ENCODE results near the gene DNMT3A. TPM values are rescaled to one million over a fixed set of nuclear protein-coding genes. Genes with fewer than 3 reads are reported as not detected.

Gene DNMT3A
- total and polyA plus RNA-seq, 2 of the 8 experiments (the other 6 are each of a cell fraction or from before 2014, with no cell fraction given) = 33.6 to 178 TPM

GRCh38 chr2:25369876-25370275 lies 28.2 kb upstream of the DNMT3A start:
- Histone ChIP-seq H4K5ac (ENCODE audit: insufficient read length, low read depth, low read length) (no peak overlapping the region), H4K8ac (ENCODE audit: extremely low read depth, insufficient read depth, low read length) (no peak overlapping the region), H3K18ac (ENCODE audit: extremely low read depth, low read length) (no peak overlapping the region), H2BK120ac (replicated peaks; ENCODE audit: low read depth, low read length) (no peak overlapping the region), H3K79me2 (ENCODE audit: control insufficient read depth in 1 of 2, insufficient read depth in 2 of 2, low read length in 2 of 2) (no peaks in the 10 kb centered on the region), H3K23ac (ENCODE audit: insufficient read length) (no peak overlapping the region), H3K4me2 (ENCODE audit: insufficient read depth in 1 of 2, low read depth in 2 of 2, low read length in 2 of 2) (no peak overlapping the region), H3K56ac (replicated peaks; ENCODE audit: insufficient read length, low read depth, low read length) (no peak overlapping the region), H2BK12ac (ENCODE audit: low read depth, low read length) (no peak overlapping the region), H3K4me3 (ENCODE audit: extremely low read depth in 1 of 4, insufficient read depth in 2 of 4, low read depth in 3 of 4, low read length in 4 of 4) (no peak overlapping the region), H2BK15ac (ENCODE audit: low read length) (no peak overlapping the region), H4K20me1 (replicated peaks in 1 of 2; ENCODE audit: control insufficient read depth in 1 of 2, insufficient read depth in 2 of 2, low read length in 2 of 2) (no peaks in the 10 kb centered on the region), H3K14ac (ENCODE audit: insufficient read length) (no peak overlapping the region), H3K9ac (replicated peaks in 1 of 4; ENCODE audit: extremely low read depth in 1 of 4, low read depth in 3 of 4, low read length in 3 of 4) (no peak overlapping the region), H4K91ac (replicated peaks; ENCODE audit: insufficient read length, low read length) (no peak overlapping the region), H3K36me3 (ENCODE audit: control insufficient read depth in 2 of 4, insufficient read depth in 4 of 4, low read length in 3 of 4) (no peaks in the 10 kb centered on the region), H2BK5ac (ENCODE audit: low read depth, low read length) (no peak overlapping the region), H2BK20ac (ENCODE audit: low read length) (no peak overlapping the region), H3K23me2 (ENCODE audit: low read depth, low read length) (no peaks in the 10 kb centered on the region), H3K9me3 (ENCODE audit: insufficient read depth in 2 of 2, low read depth in 1 of 2, low read length in 1 of 2) (no peaks in the 10 kb centered on the region), H3K4ac (replicated peaks; ENCODE audit: insufficient read length, low read depth, low read length) (no peak overlapping the region), H2AK5ac (ENCODE audit: low read depth, low read length) (no peak overlapping the region), H3K79me1 (ENCODE audit: low read depth, low read length) (no peaks in the 10 kb centered on the region), H2AFZ (ENCODE audit: low read length) (no peak overlapping the region), H3K27me3 (replicated peaks in 1 of 4; ENCODE audit: control insufficient read depth in 3 of 4, extremely low read depth in 1 of 4, insufficient read depth in 3 of 4, low read length in 3 of 4) (peaks cover 0 to 8% (median 7%) of the 10 kb centered on the region in 4 experiments; a peak in 4 of 7 replicates), H3K27ac (ENCODE audit: low read depth, low read length) (no peak overlapping the region), H3K4me1 (replicated peaks in 1 of 4; ENCODE audit: control insufficient read depth in 3 of 4, insufficient read depth in 4 of 4, low read length in 3 of 4) (peaks cover 0 to 8% (median under 1%) of the 10 kb centered on the region in 4 experiments; a peak in 2 of 7 replicates)
- ChIA-PET CTCF (ENCODE audit: partially characterized antibody) (interaction anchor here (1.7 to 8.6 kb wide), 2 partner anchors 5 to 27 kb away, joined by 5 to 108 read pairs; no protein-coding TSS in a partner anchor), POLR2A (ENCODE audit: partially characterized antibody) (interaction anchor here (1.0 kb wide), 2 partner anchors 11 to 13 kb away, joined by 3 to 4 read pairs; no protein-coding TSS in a partner anchor)
- no peak for DNase-seq (ENCODE audit: low read depth in 1 of 2, low spot score in 2 of 2)
- no peak for FAIRE-seq
- 84% methylated on average over 5 of the region's 5 CpGs; no CpG with 5 or more reads in 1 of the 2 experiments for WGBS, 2 experiments (ENCODE audit: extremely low coverage in 1 of 2, insufficient coverage in 1 of 2, insufficient read length in 1 of 2, insufficient replicate concordance in 2 of 2, low coverage in 1 of 2, low lambda C conversion rate in 2 of 2, missing lambda C conversion rate in 1 of 2)
- TF ChIP-seq SP4 (IDR thresholded peaks at IDR 0.05; ENCODE audit: low read length) = no peak
- no peak for TF ChIP-seq SP1 (IDR thresholded peaks at IDR 0.05; ENCODE audit: low read depth, low read length)
- TF ChIP-seq CTBP2 (IDR thresholded peaks at IDR 0.05; ENCODE audit: borderline replicate concordance, insufficient read depth, insufficient read length, low read length) = no peak
- no peak for TF ChIP-seq ATF2 (IDR thresholded peaks at IDR 0.05; ENCODE audit: low read length)
- TF ChIP-seq YY1 (IDR thresholded peaks at IDR 0.05; ENCODE audit: low read depth, low read length) = no peak
- no peak for TF ChIP-seq TBP (IDR thresholded peaks at IDR 0.05; ENCODE audit: low read depth, low read length)
